GM21447 (cell line): ENCODE data around the gene RNF20.
"Not testable (repeated sequence)": the region's sequence is repeated elsewhere in the genome, so short reads cannot be mapped to it uniquely, and the experiment has no call there.

Experiments
- ATAC-seq: cut with Tn5 transposase; IDR thresholded peaks from one replicate; pipeline ENCODE4 v1.9.1; 2021; ENCODE audit not compliant: unreplicated experiment

The RNF20 gene

GRCh38 chr9:101536351-101536750 is 2.7 kb downstream of the RNF20 start:
- no peak for ATAC-seq

GRCh38 chr9:101536938-101537337 is 3.3 kb downstream of the RNF20 start:
- no peak for ATAC-seq

GRCh38 chr9:101540069-101540468 is 6.4 kb downstream of the RNF20 start:
- no peak for ATAC-seq

GRCh38 chr9:101543098-101543735 is 9.6 kb downstream of the RNF20 start:
- ATAC-seq: no peak

GRCh38 chr9:101549472-101550098 is 15.9 kb downstream of the RNF20 start:
- ATAC-seq: not testable (repeated sequence)

- ATAC-seq: no peak
Observed at GRCh38 chr9:101561740-101562139, 28.1 kb downstream of the RNF20 start.

- no peak for ATAC-seq
Observed at GRCh38 chr9:101562966-101563365, 29.3 kb downstream of the RNF20 start.

GRCh38 chr9:101564252-101564651 is 30.6 kb downstream of the RNF20 start:
- no peak for ATAC-seq

- peak; percentile 72 for ATAC-seq
Observed at GRCh38 chr9:101566904-101567724, 33.5 kb downstream of the RNF20 start.

- no peak for ATAC-seq
Observed at GRCh38 chr9:101567725-101568350, 34.2 kb downstream of the RNF20 start.

GRCh38 chr9:101569741-101570501 is 36.3 kb downstream of the RNF20 start:
- ATAC-seq: no peak

GRCh38 chr9:101571114-101571513 is 37.5 kb downstream of the RNF20 start:
- no peak for ATAC-seq

- no peak for ATAC-seq
Observed at GRCh38 chr9:101572316-101572715, 38.7 kb downstream of the RNF20 start.

- ATAC-seq: no peak
Observed at GRCh38 chr9:101574731-101575333, 41.2 kb downstream of the RNF20 start.

- ATAC-seq: peak; percentile 73
Observed at GRCh38 chr9:101578378-101578777, 44.7 kb downstream of the RNF20 start.

- ATAC-seq: no peak
Observed at GRCh38 chr9:101579711-101580545, 46.3 kb downstream of the RNF20 start.

- ATAC-seq: no peak
Observed at GRCh38 chr9:101582553-101582952, 48.9 kb downstream of the RNF20 start.

GRCh38 chr9:101585740-101586139 is 52.1 kb downstream of the RNF20 start:
- no peak for ATAC-seq

GRCh38 chr9:101586651-101587050 is 53.0 kb downstream of the RNF20 start:
- ATAC-seq: peak; percentile 92
